Ovary (tissue), 9 donors: ENCODE data around the gene PPP1R9A. TPM values are rescaled to one million over a fixed set of nuclear protein-coding genes. Genes with fewer than 3 reads are reported as not detected.

ENCODE experiments used
- DNase-seq, 5 donors: peaks; one replicate each; pipeline ENCODE4 v3.0.0-alpha.2; 2019 to 2020
- H3K27ac ChIP-seq, 2 donors: fragments of 200-600 bp; one replicate each; pipeline versions ENCODE4 v1.5.1 to v1.8.0; 2019 to 2022
- H3K27me3 ChIP-seq: fragments of 200-600 bp; one replicate; pipeline ENCODE4 v1.8.0; 2022
- H3K36me3 ChIP-seq: fragments of 200-600 bp; sonication (generic); one replicate; pipeline ENCODE4 v1.5.1; 2019
- H3K4me1 ChIP-seq: one replicate; pipeline ENCODE4 v1.8.1; 2013; ENCODE audit warnings: mild to moderate bottlenecking, moderate library complexity; ENCODE audit not compliant: insufficient read depth
- H3K4me3 ChIP-seq: fragments of 200-600 bp; sonication (generic); one replicate; pipeline ENCODE4 v1.5.1; 2017
- H3K9me3 ChIP-seq, 2 donors: fragments of 200-600 bp in 1 of 2; sonication (generic) in 1 of 2; one replicate each; pipeline versions ENCODE4 v1.5.1 to v1.8.1; 2013 to 2019; ENCODE audit warnings: mild to moderate bottlenecking in 1 of 2, moderate library complexity in 1 of 2
- EP300 ChIP-seq: sonication (generic); formaldehyde crosslinking; IDR thresholded peaks from one replicate; pipeline ENCODE4 v1.6.1; 2017; ENCODE audit warnings: antibody characterized with exemption
- POLR2A ChIP-seq: fragments of 450-650 bp; IDR thresholded peaks from one replicate; pipeline ENCODE4 v1.6.1; 2017; ENCODE audit warnings: antibody characterized with exemption, mild to moderate bottlenecking, moderate library complexity
- WGBS, 3 donors: extraction: QIAGEN DNeasy Blood & Tissue Kit in 1 of 3; methylation state at CpG; one replicate each; pipeline versions ENCODE4 v1.1.5 to v1.1.7; 2013 to 2017; 5-methylcytosine and 5-hydroxymethylcytosine counted together
- intact Hi-C, 4 donors: fragments of 100-400 bp; cut with DNase I; formaldehyde crosslinking; loops; one replicate each; pipeline versions ENCODE4 v1.11.0 to v1.15.1; 2022 to 2023
- polyA plus RNA-seq, 2 donors: library from polyadenylated mRNA; stranded (reverse); fragments of 200-250 nt in 1 of 2; fragments of 350-450 nt in 1 of 2; fragmentation: Illumina TruSeq in 1 of 2; extraction: RNeasy Lipid Tissue Mini Kit (QIAGEN cat#74804) in 1 of 2; gene quantifications; one replicate each; pipeline ENCODE4 v1.2.3, GENCODE V29; 2013 to 2014
- total RNA-seq, 7 donors: library from RNA; depleted of rRNA in 2 of 7; stranded (reverse); fragments of >200 nt in 2 of 7; fragmentation: NEBNext Ultra II Directional in 3 of 7; extraction: Animal tissue kit (Norgen Biotek cat#: 25700) in 3 of 7; gene quantifications; one replicate each; pipeline versions ENCODE4 v1.1.0 to v1.2.4, GENCODE V29; 2016 to 2023
- TF ChIP-seq, protein P1 (sequence below), 3 donors: fragments of 450-650 bp in 2 of 3; fragments of 200-600 bp in 1 of 3; IDR thresholded peaks; one replicate each; pipeline versions ENCODE4 v1.5.1 to v1.8.0; 2016 to 2022; ENCODE audit warnings: antibody characterized with exemption in 3 of 3, mild to moderate bottlenecking in 1 of 3
- donor health status: DM: no; HTN: no; CAD: no; lungs with moderate emphysema.
- donor health status: DM: no; HTN: no; CAD: no.
- donor health status: Bipolar disorder and iron deficiency.
- donor health status: DM: yes; HTN: yes; CAD: no.
- donor health status: DM: no; HTN: no; CAD: no.
- donor health status: DM: yes; HTN: yes; CAD: no.

PPP1R9A gene
- total and polyA plus RNA-seq, 9 donors = 2.4 to 32.2 (median 11.2) TPM

- Histone ChIP-seq H3K4me3 (no peak overlapping the region), H3K27me3 (no peaks in the 10 kb centered on the region), H3K4me1 (no peaks in the 10 kb centered on the region), H3K9me3 (no peaks in the 10 kb centered on the region), H3K36me3 (no peaks in the 10 kb centered on the region), H3K27ac (no peak overlapping the region)
- intact Hi-C loops = no loop called here
- no peak for DNase-seq
- WGBS, 3 donors = 22 to 33% (median 22%) methylated on average over 9 of the region's 9 CpGs
- TF ChIP-seq, protein P1, sequence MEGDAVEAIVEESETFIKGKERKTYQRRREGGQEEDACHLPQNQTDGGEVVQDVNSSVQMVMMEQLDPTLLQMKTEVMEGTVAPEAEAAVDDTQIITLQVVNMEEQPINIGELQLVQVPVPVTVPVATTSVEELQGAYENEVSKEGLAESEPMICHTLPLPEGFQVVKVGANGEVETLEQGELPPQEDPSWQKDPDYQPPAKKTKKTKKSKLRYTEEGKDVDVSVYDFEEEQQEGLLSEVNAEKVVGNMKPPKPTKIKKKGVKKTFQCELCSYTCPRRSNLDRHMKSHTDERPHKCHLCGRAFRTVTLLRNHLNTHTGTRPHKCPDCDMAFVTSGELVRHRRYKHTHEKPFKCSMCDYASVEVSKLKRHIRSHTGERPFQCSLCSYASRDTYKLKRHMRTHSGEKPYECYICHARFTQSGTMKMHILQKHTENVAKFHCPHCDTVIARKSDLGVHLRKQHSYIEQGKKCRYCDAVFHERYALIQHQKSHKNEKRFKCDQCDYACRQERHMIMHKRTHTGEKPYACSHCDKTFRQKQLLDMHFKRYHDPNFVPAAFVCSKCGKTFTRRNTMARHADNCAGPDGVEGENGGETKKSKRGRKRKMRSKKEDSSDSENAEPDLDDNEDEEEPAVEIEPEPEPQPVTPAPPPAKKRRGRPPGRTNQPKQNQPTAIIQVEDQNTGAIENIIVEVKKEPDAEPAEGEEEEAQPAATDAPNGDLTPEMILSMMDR (IDR thresholded peaks at IDR 0.05) = no peak
- TF ChIP-seq POLR2A (no peak), EP300 (no peak)
These were observed 395.9 kb downstream of the PPP1R9A start for GRCh38 chr7:95303013-95303905.

DNA sequence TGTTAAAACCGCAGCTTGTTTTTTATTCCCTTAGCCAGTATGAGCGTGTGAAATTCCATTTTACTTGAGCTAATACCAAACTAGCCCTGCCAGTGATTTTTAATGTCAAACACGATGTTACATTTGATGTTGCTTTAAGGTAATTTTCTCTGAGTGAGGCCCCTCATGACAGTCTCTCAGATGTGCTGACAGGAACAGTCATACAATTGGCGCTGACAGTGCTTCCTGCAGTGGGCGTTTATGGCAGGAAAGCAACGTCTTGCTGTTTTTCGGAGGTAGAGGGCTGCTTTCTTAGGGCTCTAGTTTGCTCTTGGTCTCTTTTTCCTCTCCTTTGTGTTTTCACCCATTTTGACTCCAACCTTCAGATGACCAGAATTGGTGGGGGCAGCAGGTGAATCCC is 397.6 kb downstream of the PPP1R9A start:
- no peak for DNase-seq
- intact Hi-C loops = no loop called here
- Histone ChIP-seq H3K27ac (no peak overlapping the region), H3K27me3 (no peaks in the 10 kb centered on the region), H3K9me3 (no peaks in the 10 kb centered on the region), H3K4me3 (no peak overlapping the region), H3K36me3 (no peaks in the 10 kb centered on the region), H3K4me1 (no peaks in the 10 kb centered on the region)
- WGBS, 3 donors = 79 to 86% (median 79%) methylated on average over 7 of the region's 7 CpGs
- TF ChIP-seq POLR2A (no peak), EP300 (no peak)
- TF ChIP-seq, protein P1 (IDR thresholded peaks at IDR 0.05) = no peak

DNA sequence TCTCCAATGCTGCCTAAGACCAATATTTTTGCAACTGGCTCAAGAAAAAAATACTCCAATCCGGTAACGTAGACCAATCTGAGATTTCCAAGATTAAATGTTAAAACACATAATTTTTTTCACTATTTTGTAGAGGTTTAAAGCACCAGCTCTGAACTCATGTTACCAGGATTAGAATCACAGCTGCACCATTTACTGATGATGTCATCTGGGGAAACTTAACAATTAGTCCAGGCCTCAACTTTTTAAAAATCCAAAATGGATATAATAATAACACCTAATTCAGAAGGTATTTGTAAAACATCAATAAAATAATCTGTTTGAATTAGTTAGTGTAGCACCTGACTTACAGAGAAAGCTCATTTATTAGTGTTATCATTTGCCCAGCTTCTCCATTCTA is 402.6 kb downstream of the PPP1R9A start:
- no peak for DNase-seq
- no peaks in the 10 kb centered on the region for H3K36me3 ChIP-seq
- 90 to 97% (median 95%) methylated on average over 2 of the region's 2 CpGs for WGBS, 3 donors
- H3K27me3 ChIP-seq = no peaks in the 10 kb centered on the region
- no peaks in the 10 kb centered on the region for H3K4me1 ChIP-seq
- TF ChIP-seq POLR2A (no peak), EP300 (no peak)
- TF ChIP-seq, protein P1 (IDR thresholded peaks at IDR 0.05) = no peak
- H3K9me3 ChIP-seq = no peaks in the 10 kb centered on the region
- H3K27ac ChIP-seq = no peak overlapping the region
- H3K4me3 ChIP-seq = no peak overlapping the region
- intact Hi-C loops = no loop called here

DNA sequence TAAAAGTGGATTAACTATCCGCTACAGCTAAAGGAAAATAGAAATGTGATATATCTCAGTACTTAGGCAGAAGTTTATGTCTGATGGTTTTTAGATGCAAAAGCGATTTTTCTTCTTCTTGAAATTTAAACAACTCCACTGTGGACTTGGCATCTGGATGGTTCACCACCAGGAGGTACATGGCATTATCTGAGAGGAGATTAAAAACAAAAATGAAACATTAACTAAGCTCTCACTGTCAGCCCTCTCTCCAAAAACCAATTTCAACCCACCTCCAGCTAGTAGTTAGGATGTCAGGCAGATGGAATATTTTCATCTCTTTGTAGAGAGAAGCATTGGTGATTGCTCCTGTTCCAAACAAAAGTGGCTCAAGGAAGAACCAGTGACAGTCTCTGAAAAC is 404.0 kb downstream of the PPP1R9A start:
- Histone ChIP-seq H3K27ac (no peak overlapping the region), H3K9me3 (no peaks in the 10 kb centered on the region), H3K36me3 (no peaks in the 10 kb centered on the region), H3K27me3 (no peaks in the 10 kb centered on the region), H3K4me3 (no peak overlapping the region), H3K4me1 (no peaks in the 10 kb centered on the region)
- DNase-seq = no peak
- intact Hi-C loops = no loop called here
- TF ChIP-seq POLR2A = no peak
- TF ChIP-seq EP300 = no peak
- TF ChIP-seq, protein P1 (IDR thresholded peaks at IDR 0.05) = no peak
- WGBS, 3 donors = 91 to 97% (median 93%) methylated on average over 2 of the region's 2 CpGs
